ENCODE results near the gene SHANK3. TPM values are rescaled to one million over a fixed set of nuclear protein-coding genes. Genes with fewer than 3 reads are reported as not detected.
A peak's percentile ranks its signal among the peaks of the same experiment; 100 is the strongest.

SHANK3 gene
- total and polyA plus RNA-seq, 2 of the 4 experiments (the other 2 are of a cell fraction): 0.18 to 1.5 TPM

DNA sequence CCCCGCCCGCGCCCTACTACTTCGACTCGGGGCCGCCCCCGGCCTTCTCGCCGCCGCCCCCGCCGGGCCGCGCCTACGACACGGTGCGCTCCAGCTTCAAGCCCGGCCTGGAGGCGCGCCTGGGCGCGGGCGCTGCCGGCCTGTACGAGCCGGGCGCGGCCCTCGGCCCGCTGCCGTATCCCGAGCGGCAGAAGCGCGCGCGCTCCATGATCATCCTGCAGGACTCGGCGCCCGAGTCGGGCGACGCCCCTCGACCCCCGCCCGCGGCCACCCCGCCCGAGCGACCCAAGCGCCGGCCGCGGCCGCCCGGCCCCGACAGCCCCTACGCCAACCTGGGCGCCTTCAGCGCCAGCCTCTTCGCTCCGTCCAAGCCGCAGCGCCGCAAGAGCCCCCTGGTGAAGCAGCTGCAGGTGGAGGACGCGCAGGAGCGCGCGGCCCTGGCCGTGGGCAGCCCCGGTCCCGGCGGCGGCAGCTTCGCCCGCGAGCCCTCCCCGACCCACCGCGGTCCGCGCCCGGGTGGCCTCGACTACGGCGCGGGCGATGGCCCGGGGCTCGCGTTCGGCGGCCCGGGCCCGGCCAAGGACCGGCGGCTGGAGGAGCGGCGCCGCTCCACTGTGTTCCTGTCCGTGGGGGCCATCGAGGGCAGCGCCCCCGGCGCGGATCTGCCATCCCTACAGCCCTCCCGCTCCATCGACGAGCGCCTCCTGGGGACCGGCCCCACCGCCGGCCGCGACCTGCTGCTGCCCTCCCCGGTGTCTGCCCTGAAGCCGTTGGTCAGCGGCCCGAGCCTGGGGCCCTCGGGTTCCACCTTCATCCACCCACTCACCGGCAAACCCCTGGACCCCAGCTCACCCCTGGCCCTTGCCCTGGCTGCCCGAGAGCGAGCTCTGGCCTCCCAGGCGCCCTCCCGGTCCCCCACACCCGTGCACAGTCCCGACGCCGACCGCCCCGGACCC, 48.0 kb downstream of the SHANK3 start:
- intact Hi-C loops (cut with micrococcal nuclease) (no loop called here), in situ Hi-C loops (cut with MboI; ENCODE audit: low sequenced_read_pairs) (no loop called here), dilution Hi-C loops (cut with HindIII; ENCODE audit: low sequenced_read_pairs, unreplicated experiment) (no loop called here)
- Histone ChIP-seq H4K91ac (ENCODE audit: insufficient read depth, low read depth, low read length) (no peak overlapping the region), H3K9ac (ENCODE audit: low read depth, low read length) (no peak overlapping the region), H3K36me3 (ENCODE audit: control insufficient read depth, insufficient read depth, low read length) (peaks cover 11% of the 10 kb centered on the region), H3K56ac (ENCODE audit: extremely low read depth, insufficient read depth, low read length) (no peak overlapping the region), H3K9me3 (ENCODE audit: control insufficient read depth, insufficient read depth, low read length) (no peaks in the 10 kb centered on the region), H3K4me2 (ENCODE audit: low read depth, low read length) (no peak overlapping the region), H2BK20ac (ENCODE audit: low read depth, low read length) (no peak overlapping the region), H3K4ac (ENCODE audit: low read depth, low read length) (no peak overlapping the region), H3K18ac (ENCODE audit: low read depth, low read length) (no peak overlapping the region), H2AK5ac (ENCODE audit: low read depth, low read length) (no peak overlapping the region), H4K8ac (ENCODE audit: low read depth in 2 of 2, low read length in 2 of 2) (no peak overlapping the region), H3K27ac (ENCODE audit: insufficient read depth, low read length) (no peak overlapping the region), H3K27me3 (ENCODE audit: control insufficient read depth, insufficient read depth, low read length) (peaks cover 17% of the 10 kb centered on the region; the same call in 1 of the 2 replicates), H2BK5ac (ENCODE audit: low read depth, low read length, poor library complexity, severe bottlenecking) (no peak overlapping the region), H2AFZ (replicated peaks; ENCODE audit: low read length, poor library complexity) (no peak overlapping the region), H4K5ac (ENCODE audit: low read depth, low read length) (no peak overlapping the region), H3K79me1 (ENCODE audit: low read depth in 1 of 2, low read length in 2 of 2) (no peaks in the 10 kb centered on the region), H2AK9ac (replicated peaks; ENCODE audit: low read depth, low read length, poor library complexity) (no peak overlapping the region), H2BK15ac (ENCODE audit: low read depth, low read length) (no peak overlapping the region), H3K23ac (ENCODE audit: low read depth, low read length) (no peak overlapping the region), H3K9me1 (ENCODE audit: insufficient read depth, low read length) (no peaks in the 10 kb centered on the region), H3K14ac (replicated peaks; ENCODE audit: low read depth, low read length) (no peak overlapping the region), H3K4me1 (ENCODE audit: control insufficient read depth, insufficient read depth, low read length) (no peaks in the 10 kb centered on the region), H2BK120ac (ENCODE audit: low read depth, low read length) (no peak overlapping the region), H4K20me1 (ENCODE audit: insufficient read depth, low read length) (no peaks in the 10 kb centered on the region; the same call in 1 of the 2 replicates), H3K4me3 (ENCODE audit: insufficient read depth, low read depth, low read length) (no peak overlapping the region)
- ChIA-PET CTCF (no interaction called here), POLR2A (ENCODE audit: unreplicated experiment) (no interaction called here)
- ATAC-seq (ENCODE audit: low read depth) (peak; percentile 72), DNase-seq (no peak)
- BruUV-seq (replicated peaks): no TSS peak
- TF ChIP-seq CEBPB (IDR thresholded peaks at IDR 0.05; ENCODE audit: low read depth, low read length) (no peak), RCOR1 (IDR thresholded peaks at IDR 0.05; ENCODE audit: insufficient replicate concordance, low read length) (no peak), ELK1 (IDR thresholded peaks at IDR 0.05; ENCODE audit: borderline replicate concordance, low read depth, low read length) (no peak), CHD1 (IDR thresholded peaks at IDR 0.05; ENCODE audit: low read depth, low read length) (no peak)
- TF ChIP-seq, protein P1, sequence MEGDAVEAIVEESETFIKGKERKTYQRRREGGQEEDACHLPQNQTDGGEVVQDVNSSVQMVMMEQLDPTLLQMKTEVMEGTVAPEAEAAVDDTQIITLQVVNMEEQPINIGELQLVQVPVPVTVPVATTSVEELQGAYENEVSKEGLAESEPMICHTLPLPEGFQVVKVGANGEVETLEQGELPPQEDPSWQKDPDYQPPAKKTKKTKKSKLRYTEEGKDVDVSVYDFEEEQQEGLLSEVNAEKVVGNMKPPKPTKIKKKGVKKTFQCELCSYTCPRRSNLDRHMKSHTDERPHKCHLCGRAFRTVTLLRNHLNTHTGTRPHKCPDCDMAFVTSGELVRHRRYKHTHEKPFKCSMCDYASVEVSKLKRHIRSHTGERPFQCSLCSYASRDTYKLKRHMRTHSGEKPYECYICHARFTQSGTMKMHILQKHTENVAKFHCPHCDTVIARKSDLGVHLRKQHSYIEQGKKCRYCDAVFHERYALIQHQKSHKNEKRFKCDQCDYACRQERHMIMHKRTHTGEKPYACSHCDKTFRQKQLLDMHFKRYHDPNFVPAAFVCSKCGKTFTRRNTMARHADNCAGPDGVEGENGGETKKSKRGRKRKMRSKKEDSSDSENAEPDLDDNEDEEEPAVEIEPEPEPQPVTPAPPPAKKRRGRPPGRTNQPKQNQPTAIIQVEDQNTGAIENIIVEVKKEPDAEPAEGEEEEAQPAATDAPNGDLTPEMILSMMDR (conservative IDR thresholded peaks at IDR 0.05; ENCODE audit: low read depth, low read length): no peak
- WGBS, 2 experiments (ENCODE audit: extremely low coverage in 2 of 2, insufficient read length in 1 of 2): 24% methylated on average over 59 of the region's 132 CpGs; no CpG with 5 or more reads in 1 of the 2 experiments

Data from IMR-90 (cell line).